Adrenal gland (tissue), 12 donors: ENCODE results near the gene NUP210. TPM values are rescaled to one million over a fixed set of nuclear protein-coding genes. Genes with fewer than 3 reads are reported as not detected.

Experiments used
- DNase-seq, 7 donors: peaks; one replicate each; pipeline ENCODE4 v3.0.0-alpha.2; 2019 to 2020
- H3K27ac ChIP-seq, 5 donors: fragments of 200-600 bp; sonication (generic) in 4 of 5; 1 replicate in 3 of 5; 2 replicates in 2 of 5; pipeline versions ENCODE4 v1.5.1 to v1.8.0; 2016 to 2020; ENCODE audit warnings: mild to moderate bottlenecking in 1 of 5
- H3K27me3 ChIP-seq: fragments of 200-600 bp; 2 replicates; pipeline ENCODE4 v1.8.0; 2021
- H3K36me3 ChIP-seq, 2 donors: fragments of 200-600 bp; replicated peaks in 1 of 2; 1 replicate in 1 of 2; 2 replicates in 1 of 2; pipeline versions ENCODE4 v1.5.1 to v1.8.0; 2018 to 2022
- H3K4me1 ChIP-seq, 2 donors: fragments of 200-600 bp; replicated peaks in 1 of 2; 1 replicate in 1 of 2; 2 replicates in 1 of 2; pipeline versions ENCODE4 v1.5.1 to v1.8.0; 2018 to 2021
- H3K4me3 ChIP-seq, 4 donors: fragments of 200-600 bp; sonication (generic) in 3 of 4; one replicate each; pipeline ENCODE4 v1.5.1; 2016 to 2018
- H3K9me3 ChIP-seq, 3 donors: fragments of 200-600 bp; sonication (generic) in 1 of 3; replicated peaks in 1 of 3; 1 replicate in 2 of 3; 2 replicates in 1 of 3; pipeline versions ENCODE4 v1.5.1 to v1.8.0; 2016 to 2021
- POLR2A ChIP-seq, 2 donors: fragments of 450-650 bp; IDR thresholded peaks; one replicate each; pipeline ENCODE4 v1.6.1; 2017; ENCODE audit warnings: antibody characterized with exemption in 2 of 2, mild to moderate bottlenecking in 2 of 2, moderate library complexity in 1 of 2
- WGBS, 4 donors: extraction: QIAGEN DNeasy Blood & Tissue Kit in 2 of 4; methylation state at CpG; one replicate each; pipeline versions ENCODE4 v1.1.5 to v1.1.7; 2013 to 2017; 5-methylcytosine and 5-hydroxymethylcytosine counted together
- intact Hi-C, 2 donors: fragments of 100-400 bp; cut with DNase I; formaldehyde crosslinking; loops; one replicate each; pipeline versions ENCODE4 v1.14.1 to v1.15.0; 2022 to 2023
- polyA plus RNA-seq, 3 donors: library from polyadenylated mRNA; stranded (reverse); fragments of 200-250 nt in 2 of 3; fragments of 350-450 nt in 1 of 3; fragmentation: Illumina TruSeq in 1 of 3; extraction: RNeasy Lipid Tissue Mini Kit (QIAGEN cat#74804) in 1 of 3; gene quantifications; one replicate each; pipeline ENCODE4 v1.2.3, GENCODE V29; 2013 to 2014
- total RNA-seq, 9 donors: library from RNA; depleted of rRNA in 4 of 9; stranded (reverse); fragments of >200 nt in 4 of 9; fragments of 120-200 nt in 1 of 9; fragmentation: NEBNext Ultra II Directional in 1 of 9; extraction: Animal tissue kit (Norgen Biotek cat#: 25700) in 1 of 9; gene quantifications; one replicate each; pipeline versions ENCODE4 v1.1.0 to v1.2.4, GENCODE V29; 2013 to 2023
- TF ChIP-seq, protein P1 (sequence below), 6 experiments: fragments of 450-650 bp in 4 of 6; fragments of 200-600 bp in 2 of 6; sonication (generic) in 1 of 6; IDR thresholded peaks; 1 replicate in 5 of 6; 2 replicates in 1 of 6; pipeline versions ENCODE4 v1.5.1 to v1.8.0; 2016 to 2021; ENCODE audit warnings: antibody characterized with exemption in 6 of 6, mild to moderate bottlenecking in 2 of 6, moderate library complexity in 1 of 6
- donor health status: healthy with polysubstance abuse.
- donor health status: Bipolar disorder and iron deficiency.
- donor health status: DM: yes; HTN: yes; CAD: no.
- donor health status: DM: no; HTN: no; CAD: no.
- donor health status: DM: no; HTN: no; CAD: no.
- donor health status: DM: yes; HTN: yes; CAD: no.

NUP210 gene
- total and polyA plus RNA-seq, 12 donors, result 3.0 to 15.8 (median 8.6) TPM

DNA sequence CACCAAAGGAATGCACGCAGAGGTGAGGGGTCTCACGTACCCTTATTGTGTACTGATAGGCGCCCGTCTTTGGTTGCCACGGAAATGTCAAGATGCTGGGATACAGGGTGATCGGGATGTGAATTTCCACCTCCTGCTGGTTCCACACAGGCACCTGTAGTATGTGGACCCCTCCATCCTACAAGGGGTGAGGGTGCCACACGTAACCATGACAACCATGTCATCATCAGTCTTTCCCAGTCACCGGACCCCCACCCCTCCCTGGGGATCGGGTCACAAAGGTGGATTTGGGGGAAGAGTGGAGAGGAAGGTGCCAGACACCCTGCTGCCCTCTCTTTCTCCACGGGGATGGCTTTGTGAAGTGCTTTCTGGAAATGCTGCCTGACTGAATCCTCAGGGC lies 44.7 kb downstream of the NUP210 start:
- no peaks in the 10 kb centered on the region for H3K9me3 ChIP-seq
- peaks cover 0 to 6% of the 10 kb centered on the region in 2 donors for H3K4me1 ChIP-seq
- 87 to 93% (median 90%) methylated on average over 10 of the region's 10 CpGs for WGBS, 4 donors
- no peak overlapping the region for H3K27ac ChIP-seq
- H3K4me3 ChIP-seq, result no peak overlapping the region
- peaks cover 0 to 6% of the 10 kb centered on the region in 2 donors for H3K36me3 ChIP-seq
- no peak for DNase-seq
- intact Hi-C loops, result no loop called here
- no peaks in the 10 kb centered on the region for H3K27me3 ChIP-seq
- TF ChIP-seq, protein P1, sequence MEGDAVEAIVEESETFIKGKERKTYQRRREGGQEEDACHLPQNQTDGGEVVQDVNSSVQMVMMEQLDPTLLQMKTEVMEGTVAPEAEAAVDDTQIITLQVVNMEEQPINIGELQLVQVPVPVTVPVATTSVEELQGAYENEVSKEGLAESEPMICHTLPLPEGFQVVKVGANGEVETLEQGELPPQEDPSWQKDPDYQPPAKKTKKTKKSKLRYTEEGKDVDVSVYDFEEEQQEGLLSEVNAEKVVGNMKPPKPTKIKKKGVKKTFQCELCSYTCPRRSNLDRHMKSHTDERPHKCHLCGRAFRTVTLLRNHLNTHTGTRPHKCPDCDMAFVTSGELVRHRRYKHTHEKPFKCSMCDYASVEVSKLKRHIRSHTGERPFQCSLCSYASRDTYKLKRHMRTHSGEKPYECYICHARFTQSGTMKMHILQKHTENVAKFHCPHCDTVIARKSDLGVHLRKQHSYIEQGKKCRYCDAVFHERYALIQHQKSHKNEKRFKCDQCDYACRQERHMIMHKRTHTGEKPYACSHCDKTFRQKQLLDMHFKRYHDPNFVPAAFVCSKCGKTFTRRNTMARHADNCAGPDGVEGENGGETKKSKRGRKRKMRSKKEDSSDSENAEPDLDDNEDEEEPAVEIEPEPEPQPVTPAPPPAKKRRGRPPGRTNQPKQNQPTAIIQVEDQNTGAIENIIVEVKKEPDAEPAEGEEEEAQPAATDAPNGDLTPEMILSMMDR (IDR thresholded peaks at IDR 0.05), result no peak
- TF ChIP-seq POLR2A (IDR thresholded peaks at IDR 0.05), result no peak

DNA sequence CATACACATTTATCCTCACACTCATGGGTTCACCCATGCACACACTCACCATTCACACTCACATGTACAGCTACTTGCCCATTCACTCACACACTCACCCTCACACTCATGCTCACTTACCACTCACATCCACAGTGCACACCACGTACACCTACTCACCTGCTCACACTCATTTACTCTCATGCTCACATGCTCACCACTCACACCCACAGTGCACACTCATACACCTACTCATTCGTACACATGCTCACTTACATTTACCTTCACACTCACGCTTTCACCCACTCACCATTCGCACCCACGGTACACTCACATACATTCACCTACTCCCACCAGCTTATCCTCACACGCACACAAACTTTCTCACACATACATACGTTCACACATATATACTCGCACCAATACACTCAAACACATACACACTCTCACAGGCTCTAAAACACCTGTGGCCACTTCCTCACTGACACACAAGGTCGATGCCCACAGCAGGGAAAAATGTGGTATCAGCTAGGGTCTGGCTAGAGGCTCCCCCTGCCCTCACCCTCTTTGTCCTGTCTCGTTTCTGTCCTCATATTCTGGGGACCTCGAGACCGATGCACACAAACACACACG lies 46.0 kb downstream of the NUP210 start:
- no peak for TF ChIP-seq POLR2A (IDR thresholded peaks at IDR 0.05)
- TF ChIP-seq, protein P1 (IDR thresholded peaks at IDR 0.05), result no peak
- Histone ChIP-seq H3K4me3 (no peak overlapping the region), H3K27me3 (no peaks in the 10 kb centered on the region), H3K27ac (no peak overlapping the region), H3K9me3 (no peaks in the 10 kb centered on the region), H3K36me3 (peaks cover 0 to 6% of the 10 kb centered on the region in 2 donors), H3K4me1 (no peaks in the 10 kb centered on the region)
- 93 to 96% (median 94%) methylated on average over 13 of the region's 13 CpGs for WGBS, 4 donors
- intact Hi-C loops, result no loop called here
- DNase-seq, result no peak

DNA sequence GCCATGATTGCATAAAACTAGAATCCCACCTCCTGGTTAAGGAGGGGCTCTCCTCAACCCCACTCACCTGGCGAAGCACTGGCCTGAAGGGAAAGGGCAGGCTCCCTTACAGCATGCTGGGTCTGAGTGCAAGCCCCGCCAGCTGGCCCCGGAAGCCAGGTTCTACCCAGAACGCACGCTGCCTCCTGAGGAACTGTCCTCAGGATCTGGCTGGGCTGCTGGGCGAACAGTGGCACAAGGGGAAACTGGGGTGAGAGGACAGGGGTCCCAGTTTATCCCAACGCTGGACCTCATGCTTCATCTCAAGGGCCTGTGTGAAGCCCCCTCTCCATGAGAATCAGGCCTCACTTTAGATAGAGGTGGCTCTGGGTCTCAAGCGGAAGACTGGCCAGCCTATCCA lies 47.5 kb downstream of the NUP210 start:
- intact Hi-C loops, result no loop called here
- DNase-seq, result no peak
- H3K36me3 ChIP-seq, result peaks cover 0 to 6% of the 10 kb centered on the region in 2 donors
- no peaks in the 10 kb centered on the region for H3K9me3 ChIP-seq
- H3K27me3 ChIP-seq, result no peaks in the 10 kb centered on the region
- 85 to 99% (median 96%) methylated on average over 4 to 8 of the region's 8 CpGs for WGBS, 4 donors
- no peaks in the 10 kb centered on the region for H3K4me1 ChIP-seq
- H3K27ac ChIP-seq, result no peak overlapping the region
- TF ChIP-seq, protein P1 (IDR thresholded peaks at IDR 0.05), result no peak
- TF ChIP-seq POLR2A (IDR thresholded peaks at IDR 0.05), result no peak
- no peak overlapping the region for H3K4me3 ChIP-seq

DNA sequence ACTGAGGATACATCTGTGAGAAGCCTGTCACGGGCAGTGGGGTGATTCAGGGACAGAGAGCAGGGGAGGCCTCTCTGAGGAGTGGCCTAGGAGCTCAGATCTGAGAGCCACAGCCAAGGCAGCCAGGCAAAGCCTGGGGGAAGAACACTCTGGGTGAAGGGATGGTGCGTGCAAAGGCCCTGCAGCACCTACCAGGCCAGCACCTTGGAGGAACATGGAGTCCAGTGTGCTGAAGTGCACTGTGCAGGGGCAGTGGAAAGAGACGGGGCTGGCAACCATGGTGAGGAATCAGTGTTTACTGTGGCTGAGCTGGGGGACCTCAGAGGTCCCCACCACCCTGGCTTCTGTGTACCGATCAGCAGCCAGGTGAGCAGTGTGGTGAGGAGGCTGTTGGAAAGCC lies 48.0 kb downstream of the NUP210 start:
- Histone ChIP-seq H3K27me3 (no peaks in the 10 kb centered on the region), H3K4me1 (no peaks in the 10 kb centered on the region), H3K9me3 (no peaks in the 10 kb centered on the region), H3K4me3 (no peak overlapping the region), H3K27ac (no peak overlapping the region), H3K36me3 (peaks cover 0 to 5% of the 10 kb centered on the region in 2 donors)
- TF ChIP-seq, protein P1 (IDR thresholded peaks at IDR 0.05), result no peak
- TF ChIP-seq POLR2A (IDR thresholded peaks at IDR 0.05), result no peak
- no peak for DNase-seq
- WGBS, 4 donors, result 85 to 98% (median 94%) methylated on average over 4 of the region's 4 CpGs
- intact Hi-C loops, result no loop called here
